ENCODE measurements around the gene RABL3. TPM values are rescaled to one million over a fixed set of nuclear protein-coding genes. Genes with fewer than 3 reads are reported as not detected.

The RABL3 gene
- total RNA-seq, 4 donors from 2014 or later, result 9.1 to 54.6 (median 31.7) TPM

GRCh38 chr3:120752230-120752629 lies 9.9 kb upstream of the RABL3 start:
- Histone ChIP-seq H3K4me3 (no peak overlapping the region), H3K4me1 (no peaks in the 10 kb centered on the region), H3K27ac (no peak overlapping the region), H3K27me3 (no peaks in the 10 kb centered on the region), H3K36me3 (no peaks in the 10 kb centered on the region), H3K9me3 (no peaks in the 10 kb centered on the region)
- DNase-seq, result no peak
- intact Hi-C loops (cut with DNase I; ENCODE audit: low total_unique reads), result no loop called here
- TF ChIP-seq CTCF (IDR thresholded peaks at IDR 0.05) (no peak), POLR2A (IDR thresholded peaks at IDR 0.05) (no peak)

- H3K4me3 ChIP-seq, result no peak overlapping the region
- intact Hi-C loops (cut with DNase I; ENCODE audit: low total_unique reads), result no loop called here
- no peaks in the 10 kb centered on the region for H3K36me3 ChIP-seq
- no peaks in the 10 kb centered on the region for H3K27me3 ChIP-seq
- TF ChIP-seq POLR2A (IDR thresholded peaks at IDR 0.05) (no peak), CTCF (IDR thresholded peaks at IDR 0.05) (no peak)
- DNase-seq, result no peak
- no peaks in the 10 kb centered on the region for H3K4me1 ChIP-seq
- H3K9me3 ChIP-seq, result no peaks in the 10 kb centered on the region
- H3K27ac ChIP-seq, result no peak overlapping the region
These were observed 7.5 kb upstream of the RABL3 start for GRCh38 chr3:120749843-120750242.

GRCh38 chr3:120745466-120745865 lies 3.1 kb upstream of the RABL3 start:
- H3K27me3 ChIP-seq, result no peaks in the 10 kb centered on the region
- H3K27ac ChIP-seq, result no peak overlapping the region
- no peaks in the 10 kb centered on the region for H3K4me1 ChIP-seq
- intact Hi-C loops (cut with DNase I; ENCODE audit: low total_unique reads), result no loop called here
- no peaks in the 10 kb centered on the region for H3K36me3 ChIP-seq
- DNase-seq, result no peak
- TF ChIP-seq CTCF (IDR thresholded peaks at IDR 0.05) (no peak), POLR2A (IDR thresholded peaks at IDR 0.05) (no peak)
- no peak overlapping the region for H3K4me3 ChIP-seq
- no peaks in the 10 kb centered on the region for H3K9me3 ChIP-seq

- Histone ChIP-seq H3K27me3 (no peaks in the 10 kb centered on the region), H3K4me3 (peak overlapping the region in 1 of 2 donors; percentile 92), H3K4me1 (no peaks in the 10 kb centered on the region), H3K36me3 (no peaks in the 10 kb centered on the region), H3K9me3 (no peaks in the 10 kb centered on the region), H3K27ac (no peak overlapping the region)
- no peak for TF ChIP-seq POLR2A (IDR thresholded peaks at IDR 0.05)
- no peak for TF ChIP-seq CTCF (IDR thresholded peaks at IDR 0.05)
- DNase-seq, result no peak
- intact Hi-C loops (cut with DNase I; ENCODE audit: low total_unique reads), result no loop called here
These were observed 1.4 kb upstream of the RABL3 start for GRCh38 chr3:120743556-120744195.

- TF ChIP-seq CTCF (IDR thresholded peaks at IDR 0.05) (no peak), POLR2A (IDR thresholded peaks at IDR 0.05) (no peak)
- intact Hi-C loops (cut with DNase I; ENCODE audit: low total_unique reads), result no loop called here
These were observed 591 bp upstream of the RABL3 start for GRCh38 chr3:120742849-120743365.

More at GRCh38 chr3:120742849-120743365, 591 bp upstream of the RABL3 start:
- peak overlapping the region; percentile 72 to 92 for H3K4me3 ChIP-seq
- peak in 1 of 2 donors; percentile 14 for DNase-seq
- no peaks in the 10 kb centered on the region for H3K9me3 ChIP-seq
- H3K27ac ChIP-seq, result peak overlapping the region; percentile 92 to 93
- no peaks in the 10 kb centered on the region for H3K4me1 ChIP-seq
- H3K27me3 ChIP-seq, result no peaks in the 10 kb centered on the region
- H3K36me3 ChIP-seq, result no peaks in the 10 kb centered on the region

All from uterus (tissue), 4 donors.